ENCODE results near the gene POU1F1. TPM values are rescaled to one million over a fixed set of nuclear protein-coding genes. Genes with fewer than 3 reads are reported as not detected.
"Not testable (repeated sequence)": the region's sequence is repeated elsewhere in the genome, so short reads cannot be mapped to it uniquely, and the experiment has no call there.

POU1F1 gene
- total RNA-seq, 2 donors from 2014 or later: not detected

DNA sequence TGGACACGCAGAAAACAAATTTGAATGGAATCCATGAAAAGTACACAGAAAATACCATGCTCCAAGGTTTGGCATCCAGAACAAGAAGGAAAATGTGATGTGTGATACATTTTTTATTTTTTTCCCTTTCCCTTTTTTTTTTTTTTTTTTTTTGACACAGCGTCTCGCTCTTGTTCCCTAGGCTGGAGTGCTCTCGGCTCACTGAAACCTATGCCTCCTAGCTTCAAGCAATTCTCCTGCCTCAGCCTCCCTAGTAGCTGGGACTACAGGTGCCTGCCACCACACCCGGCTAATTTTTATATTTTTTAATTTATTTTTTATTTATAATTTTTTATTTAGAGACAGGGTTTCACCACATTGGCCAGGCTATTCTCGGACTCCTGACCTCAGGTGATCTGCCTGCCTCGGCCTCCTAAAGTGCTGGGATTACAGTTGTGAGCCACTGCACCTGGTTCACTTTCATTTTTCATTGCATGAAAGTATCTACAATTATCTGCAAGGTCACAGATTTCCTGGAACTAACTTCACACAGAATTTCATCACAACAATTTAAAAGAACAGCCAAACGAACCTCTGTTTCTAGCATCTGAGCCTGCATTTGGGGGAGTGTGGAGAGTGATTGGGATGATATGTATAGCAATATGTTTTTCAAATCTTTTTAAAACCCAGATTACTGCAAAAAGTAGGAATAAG is 8.3 kb downstream of the POU1F1 start:
- DNase-seq (ENCODE audit: low spot score): no peak
- intact Hi-C loops (cut with DNase I): no loop called here

DNA sequence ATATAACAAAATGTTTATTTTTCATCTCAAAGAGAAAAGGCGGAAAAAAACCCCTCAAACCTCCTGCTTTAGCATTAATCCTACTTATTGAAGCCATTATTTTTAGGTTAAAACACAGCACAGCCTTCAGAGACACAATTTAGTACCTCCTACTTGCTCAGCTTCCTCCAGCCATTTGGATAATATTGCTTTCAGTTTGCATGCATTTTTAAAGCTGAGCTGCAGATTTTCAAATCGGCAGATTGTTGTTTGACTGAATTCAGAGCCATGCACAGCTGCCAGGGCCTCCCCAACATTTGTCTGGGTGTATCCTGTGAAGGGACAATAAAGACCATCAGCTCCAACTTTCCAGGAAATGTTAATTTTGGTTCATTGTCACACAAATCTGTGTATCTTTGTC is 14.5 kb downstream of the POU1F1 start:
- DNase-seq (ENCODE audit: low spot score): no peak
- intact Hi-C loops (cut with DNase I): no loop called here

DNA sequence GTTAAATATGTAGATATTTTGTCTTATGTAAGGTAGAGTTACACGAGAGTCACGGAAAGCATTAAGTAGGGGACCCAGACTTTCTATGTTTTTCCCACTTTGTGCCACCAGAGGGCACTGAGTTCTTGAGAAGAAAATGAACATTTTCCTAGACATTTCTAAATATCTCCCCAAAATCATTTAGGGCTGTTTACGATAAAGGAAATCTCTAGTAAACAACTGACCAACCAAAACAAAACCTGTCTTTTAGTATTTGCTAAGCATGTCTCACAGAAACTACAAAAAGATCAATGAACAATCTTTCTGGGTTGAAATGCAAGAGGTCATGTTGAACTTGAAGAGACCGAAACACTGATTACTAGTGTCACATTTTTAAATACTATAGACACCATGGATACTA is 16.1 kb downstream of the POU1F1 start:
- intact Hi-C loops (cut with DNase I): no loop called here

DNA sequence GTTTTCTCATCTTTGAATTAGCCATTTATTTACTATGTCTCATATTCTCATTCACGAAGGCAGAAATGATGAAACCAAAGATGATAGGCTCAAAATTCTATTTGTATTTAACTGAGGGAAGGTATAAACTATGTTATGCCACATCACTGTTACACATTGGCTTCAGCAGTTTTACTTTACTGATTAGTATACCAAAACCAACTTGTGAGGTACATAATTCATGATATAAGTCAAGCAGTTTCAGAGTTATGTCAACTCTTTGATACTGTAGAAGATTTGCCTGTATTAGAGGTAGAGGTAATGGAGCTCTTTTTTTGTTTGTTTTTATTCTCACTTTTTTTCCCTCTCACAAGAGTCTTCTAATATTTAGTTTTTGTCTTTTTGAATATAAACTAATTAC is 26.4 kb downstream of the POU1F1 start:
- intact Hi-C loops (cut with DNase I): no loop called here
- DNase-seq (ENCODE audit: low spot score): no peak

More for the DNA sequence above, 16.1 kb downstream of the POU1F1 start:
- no peak for DNase-seq (ENCODE audit: low spot score)

DNA sequence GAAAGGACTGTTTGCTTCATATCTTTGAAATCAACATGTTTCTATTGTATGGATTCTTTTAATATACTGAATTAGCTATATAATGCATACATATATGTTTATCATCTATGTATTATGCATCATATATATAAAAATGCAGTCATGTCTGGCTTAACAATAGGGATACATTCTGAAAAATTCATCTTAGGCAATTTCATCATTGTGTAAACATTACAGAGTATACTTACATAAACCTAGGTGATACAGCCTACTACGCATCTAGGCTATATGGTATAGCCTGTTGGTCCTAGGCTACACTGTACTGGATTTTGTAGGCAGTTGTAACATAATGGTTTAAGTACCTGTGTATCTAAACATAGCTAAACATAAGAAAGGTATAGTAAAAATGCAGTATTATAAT is 27.6 kb downstream of the POU1F1 start:
- intact Hi-C loops (cut with DNase I): no loop called here
- no peak for DNase-seq (ENCODE audit: low spot score)

DNA sequence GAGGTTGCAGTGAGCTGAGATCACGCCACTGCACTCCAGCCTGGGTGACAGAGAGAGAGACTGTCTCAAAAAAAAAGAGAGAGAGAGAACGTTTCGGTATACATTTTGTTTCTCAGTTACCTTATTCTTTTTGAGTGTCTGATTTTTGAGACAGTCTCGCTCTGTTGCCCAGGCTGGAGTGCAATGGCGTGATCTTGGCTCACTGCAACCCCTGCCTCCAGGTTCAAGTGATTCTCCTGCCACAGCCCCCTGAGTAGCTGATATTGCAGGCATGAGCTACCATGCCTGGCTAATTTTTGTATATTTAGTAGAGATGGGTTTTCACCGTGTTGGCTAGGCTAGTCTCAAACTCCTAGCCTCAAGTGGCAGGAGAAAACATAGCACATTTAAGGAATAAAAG is 28.2 kb downstream of the POU1F1 start:
- intact Hi-C loops (cut with DNase I); DNase-seq (ENCODE audit: low spot score): not testable (repeated sequence)

DNA sequence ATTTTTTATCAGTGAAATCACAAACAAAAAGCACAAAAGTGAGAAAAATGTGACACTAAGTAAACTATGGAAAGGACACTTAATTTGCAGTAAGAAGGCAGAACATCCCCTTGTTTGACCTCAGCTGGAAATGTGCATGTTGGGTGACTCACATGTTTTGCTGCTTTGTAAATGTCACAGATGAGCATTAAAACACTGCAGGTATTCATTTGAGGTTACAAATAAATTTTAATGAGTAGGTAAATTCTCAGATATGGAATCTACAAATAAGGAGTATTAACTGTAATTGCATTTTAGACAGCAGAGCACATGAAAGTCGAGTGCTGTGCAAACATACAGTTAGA is 29.0 kb downstream of the POU1F1 start:
- intact Hi-C loops (cut with DNase I): no loop called here

DNA sequence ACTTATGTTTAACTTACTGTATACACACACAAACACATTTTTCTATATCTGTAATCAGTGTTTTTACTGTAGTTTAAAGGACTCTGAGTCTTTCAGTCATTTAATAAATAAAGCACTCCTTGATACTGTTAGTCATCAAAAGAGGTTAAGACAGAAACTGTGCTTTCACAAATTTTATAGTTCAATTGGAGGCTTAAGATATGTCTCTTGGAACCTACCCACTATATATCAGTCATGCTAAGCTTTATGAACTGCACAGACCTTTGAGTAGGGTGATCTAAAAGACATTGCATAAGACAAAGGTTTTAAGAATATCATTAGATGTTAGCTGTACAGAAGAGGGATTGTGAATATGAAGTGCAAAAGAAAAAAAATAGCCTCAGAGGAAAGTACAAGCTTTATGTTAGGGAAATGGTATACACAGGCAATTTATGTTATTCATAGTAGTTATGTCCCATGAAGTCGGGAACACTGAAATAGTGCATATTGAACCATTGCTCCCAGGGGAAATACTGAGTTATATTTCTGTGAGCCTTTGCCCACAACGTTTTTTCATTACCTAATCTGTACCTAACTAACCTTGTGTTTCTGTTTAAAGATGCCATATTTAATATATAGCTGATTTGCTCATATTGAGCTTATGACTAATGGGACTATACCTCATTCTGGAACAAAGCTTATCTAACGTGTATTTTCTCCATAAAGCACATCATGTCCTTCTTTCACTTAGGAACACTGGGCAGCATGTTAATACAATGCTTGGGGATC is 29.5 kb downstream of the POU1F1 start:
- intact Hi-C loops (cut with DNase I): no loop called here
- no peak for DNase-seq (ENCODE audit: low spot score)

More for the DNA sequence above, 29.0 kb downstream of the POU1F1 start:
- no peak for DNase-seq (ENCODE audit: low spot score)

DNA sequence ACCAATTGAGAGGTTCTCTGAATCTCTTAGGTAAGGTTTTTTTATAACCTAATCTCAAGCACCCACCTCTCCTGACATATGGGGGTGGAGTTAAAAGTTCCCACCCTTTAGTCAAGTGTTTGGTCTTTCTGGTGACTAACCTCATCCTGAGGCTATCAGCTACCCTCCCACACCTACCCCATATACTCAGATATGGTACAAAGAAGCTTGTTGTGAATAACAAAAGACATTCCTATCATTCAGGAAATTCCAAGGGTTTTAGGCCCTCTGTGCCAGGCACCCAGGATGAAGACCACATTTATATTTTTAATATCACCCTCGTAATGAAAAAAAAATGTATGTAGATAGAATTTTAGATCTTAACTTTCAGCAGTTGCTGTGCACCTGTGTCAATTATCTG is 40.3 kb downstream of the POU1F1 start:
- no peak for DNase-seq (ENCODE audit: low spot score)
- intact Hi-C loops (cut with DNase I): no loop called here

DNA sequence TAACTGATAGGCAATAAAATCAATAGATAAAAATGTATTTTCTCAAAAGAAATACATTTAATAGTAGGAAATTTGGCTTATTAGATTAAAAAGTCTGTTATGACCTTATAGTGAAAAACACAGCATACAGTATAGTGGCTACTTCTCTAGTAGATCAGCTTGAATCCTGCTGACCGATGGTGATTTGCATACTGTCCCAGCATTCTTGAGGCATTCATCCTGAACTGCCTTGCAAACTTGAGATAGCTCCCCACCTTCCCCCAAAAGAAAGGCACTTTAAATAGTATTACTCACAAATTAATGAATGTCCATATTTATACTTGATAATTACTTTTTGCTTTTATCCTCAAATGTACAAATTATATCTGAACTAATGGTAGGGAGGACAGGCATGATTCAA is 42.6 kb downstream of the POU1F1 start:
- no peak for DNase-seq (ENCODE audit: low spot score)
- intact Hi-C loops (cut with DNase I): no loop called here

DNA sequence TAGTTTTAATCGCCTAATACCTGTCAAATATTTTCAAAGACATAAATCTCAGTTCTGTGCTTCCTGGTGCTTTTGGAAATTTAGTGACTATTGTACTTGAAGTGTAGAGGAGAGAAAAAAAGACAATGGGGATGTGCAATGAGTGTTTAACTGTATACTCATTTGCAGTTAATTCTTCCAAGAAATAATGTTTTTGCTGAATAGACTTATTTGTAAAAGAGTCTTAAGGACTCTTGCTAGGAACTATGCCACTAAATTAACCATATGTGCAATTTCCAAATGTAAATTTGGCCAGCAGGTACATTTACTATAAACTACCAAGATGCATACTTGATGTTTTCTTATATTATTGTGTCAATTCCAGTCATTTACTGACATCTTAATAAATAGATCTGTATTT is 47.3 kb downstream of the POU1F1 start:
- DNase-seq (ENCODE audit: low spot score): no peak
- intact Hi-C loops (cut with DNase I): no loop called here

DNA sequence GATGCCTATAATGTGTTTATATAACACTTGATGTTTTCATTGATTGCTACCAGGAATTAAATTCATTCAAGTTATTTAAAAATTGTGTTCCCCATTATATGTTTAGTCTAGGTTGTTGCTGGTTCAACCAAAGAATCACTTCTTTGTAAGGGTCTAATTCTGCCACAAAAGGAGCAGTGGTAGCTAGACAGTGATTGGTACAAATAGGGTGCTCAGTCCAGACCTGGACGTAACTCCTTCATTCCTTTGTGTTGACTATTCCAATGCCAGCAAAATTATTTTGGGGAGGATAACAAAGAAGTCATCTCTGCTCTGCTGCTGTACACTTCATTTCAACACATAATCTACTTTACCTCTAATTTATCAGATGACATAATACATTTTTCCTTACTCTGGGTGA is 48.1 kb downstream of the POU1F1 start:
- intact Hi-C loops (cut with DNase I): no loop called here
- DNase-seq (ENCODE audit: low spot score): no peak

DNA sequence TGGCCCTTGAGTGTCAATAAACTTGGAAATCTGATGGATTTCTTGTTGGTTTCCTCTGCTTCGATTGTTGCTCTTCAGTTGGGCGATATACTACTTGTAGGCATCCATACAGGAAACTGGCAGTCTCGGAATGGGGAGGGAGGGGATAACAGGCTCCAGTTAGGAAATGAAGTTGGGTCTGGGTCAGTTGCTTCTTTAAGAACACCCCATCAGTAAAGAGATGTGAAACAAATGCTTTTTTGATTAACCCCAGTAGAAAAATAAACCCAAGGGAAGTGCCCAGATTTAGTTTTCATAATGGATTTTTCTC is 48.6 kb downstream of the POU1F1 start:
- intact Hi-C loops (cut with DNase I): no loop called here
- DNase-seq (ENCODE audit: low spot score): no peak

DNA sequence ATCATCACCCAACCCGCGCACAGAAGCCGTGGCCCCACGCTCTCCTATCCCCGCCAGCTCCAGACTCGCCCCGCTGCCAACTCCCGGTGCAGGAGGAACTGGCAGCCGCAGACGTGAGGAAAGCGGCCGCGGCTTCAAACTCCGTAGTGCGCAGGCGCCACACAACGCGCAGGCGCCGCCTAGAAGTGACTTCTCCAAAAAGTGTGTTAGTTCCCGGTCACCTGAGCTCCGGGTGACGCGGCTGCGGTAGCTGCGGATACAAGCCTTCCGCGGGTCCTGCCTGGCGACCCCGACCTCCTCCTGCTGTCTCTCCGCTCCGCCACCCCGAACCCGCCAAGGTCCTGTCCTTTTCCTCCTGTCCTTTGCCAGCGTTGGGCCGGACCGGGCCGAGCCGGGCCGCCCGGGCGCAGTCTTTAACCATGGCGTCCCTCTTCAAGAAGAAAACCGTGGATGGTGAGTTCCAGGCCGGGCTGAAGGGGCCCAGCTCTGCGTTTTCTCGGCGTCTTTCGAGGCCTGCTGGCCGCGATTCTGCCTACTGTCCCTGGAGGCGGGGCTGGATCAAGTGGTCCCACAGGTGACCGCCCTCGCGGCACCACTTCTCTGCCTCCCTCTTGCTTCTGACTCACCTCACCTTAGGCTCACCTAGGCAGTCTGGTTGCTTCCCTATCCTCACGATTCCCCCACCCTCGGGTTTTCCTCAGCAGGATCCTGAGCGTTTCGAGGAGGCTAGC is 49.1 kb downstream of the POU1F1 start, which contains the start of gene CHMP2B:
Gene CHMP2B (plus strand): TSS at position 206 of the 731 bp plus-strand sequence. CDS start 214 bp downstream, at position 420.
- DNase-seq (ENCODE audit: low spot score): peak; percentile 98
- intact Hi-C loops (cut with DNase I): no loop called here

DNA sequence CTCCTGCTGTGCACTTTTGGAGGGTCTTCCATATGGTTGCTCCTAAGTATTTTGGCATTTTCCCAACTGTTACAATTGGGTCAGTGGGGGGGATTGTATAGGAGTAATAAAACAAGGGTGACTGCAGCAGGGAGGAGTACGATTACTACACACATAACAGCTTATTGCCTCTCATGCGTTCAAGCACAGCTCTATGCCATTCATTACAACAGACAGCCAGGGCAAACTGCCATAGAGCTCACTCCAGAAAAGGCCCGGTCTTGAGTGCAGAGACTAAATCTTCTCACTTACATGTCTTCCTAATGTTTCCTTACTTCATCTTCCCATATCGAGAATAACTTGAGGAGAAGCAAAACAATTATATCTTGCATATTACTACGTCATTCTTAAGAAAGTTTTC is 50.7 kb downstream of the POU1F1 start:
- intact Hi-C loops (cut with DNase I): no loop called here
- DNase-seq (ENCODE audit: low spot score): no peak

DNA sequence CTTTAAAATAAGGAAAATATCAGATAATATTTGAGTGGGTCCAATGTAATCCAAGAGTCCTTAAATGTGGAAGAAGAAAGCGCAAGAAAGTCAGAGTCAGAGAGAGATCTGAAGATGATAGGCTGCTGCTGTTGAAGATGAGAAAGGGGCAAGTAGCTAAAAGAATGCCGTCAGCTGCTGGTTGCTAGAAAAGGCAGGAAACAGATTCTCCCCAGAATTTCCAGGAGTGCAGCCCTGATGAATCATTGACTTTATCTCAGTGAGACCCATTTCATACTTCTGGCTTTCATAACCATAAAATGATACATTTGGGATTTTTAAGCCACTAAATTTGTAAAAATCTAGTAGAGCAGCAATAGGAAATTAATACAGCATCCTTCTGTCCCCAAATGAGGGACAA is 56.8 kb downstream of the POU1F1 start:
- DNase-seq (ENCODE audit: low spot score): no peak
- intact Hi-C loops (cut with DNase I): no loop called here

DNA sequence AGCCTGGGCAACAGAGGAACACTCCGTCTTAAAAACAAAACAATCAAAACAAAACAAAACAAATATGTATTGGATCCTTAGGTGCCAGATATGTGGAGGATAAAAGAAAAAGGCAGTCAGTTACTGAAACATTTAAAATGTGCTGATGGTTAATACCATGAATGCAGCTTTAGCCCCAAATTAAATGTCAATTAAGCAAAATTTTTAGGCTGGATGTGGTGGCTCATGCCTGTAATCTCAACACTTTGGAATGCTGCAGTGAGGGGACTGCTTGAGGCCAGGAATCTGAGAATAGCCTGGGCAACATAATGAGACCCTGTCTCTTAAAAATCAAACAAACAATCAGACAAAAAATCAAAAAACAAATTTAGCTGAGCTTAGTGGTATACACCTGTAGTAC is 57.8 kb downstream of the POU1F1 start:
- no peak for DNase-seq (ENCODE audit: low spot score)
- intact Hi-C loops (cut with DNase I): no loop called here

Measured in posterior vena cava (tissue), 2 donors.